SK-N-SH (cell line): ENCODE data around the gene CRYBA2.
A peak's percentile ranks its signal among the peaks of the same experiment; 100 is the strongest.

Source experiments
- CHD2 ChIP-seq: fragments of 150-350 bp; IDR thresholded peaks from 2 replicates; pipeline ENCODE4 v1.6.1; 2018; ENCODE audit warnings: low read length; ENCODE audit not compliant: partially characterized antibody
- ELF1 ChIP-seq: IDR thresholded peaks from 2 replicates; pipeline ENCODE4 v1.4.0; 2012
- EZH2phosphoT487 ChIP-seq: fragments of 200-600 bp; sonication (generic); IDR thresholded peaks from 2 replicates; pipeline ENCODE4 v1.6.1; 2017; ENCODE audit warnings: low read depth, mixed run types, mild to moderate bottlenecking, antibody characterized with exemption, moderate library complexity, borderline replicate concordance
- FOXM1 ChIP-seq: IDR thresholded peaks from 2 replicates; pipeline ENCODE4 v1.4.0; 2012; ENCODE audit warnings: low read depth, mild to moderate bottlenecking
- GABPA ChIP-seq: IDR thresholded peaks from 2 replicates; pipeline ENCODE4 v1.4.0; 2012; ENCODE audit warnings: low read depth, mild to moderate bottlenecking
- GATA2 ChIP-seq: sonication (generic); formaldehyde crosslinking; IDR thresholded peaks from 2 replicates; pipeline ENCODE4 v1.5.0; 2020; ENCODE audit warnings: mild to moderate bottlenecking, missing genetic modification reagents
- NRF1 ChIP-seq: IDR thresholded peaks from 2 replicates; pipeline ENCODE4 v1.6.1; 2012; ENCODE audit warnings: low read depth, mild to moderate bottlenecking, low read length
- POLR2AphosphoS5 ChIP-seq: IDR thresholded peaks from 2 replicates; pipeline ENCODE4 v1.6.1; 2012; ENCODE audit warnings: low read depth, low read length
- TAF1 ChIP-seq: IDR thresholded peaks from 2 replicates; pipeline ENCODE4 v1.6.1; 2012; ENCODE audit warnings: low read depth, mild to moderate bottlenecking, low read length, moderate library complexity, borderline replicate concordance
- YY1 ChIP-seq: IDR thresholded peaks from 2 replicates; pipeline ENCODE4 v1.4.0; 2012; ENCODE audit warnings: low read depth, mild to moderate bottlenecking
- TF ChIP-seq, protein P1 (sequence below): fragments of 200-600 bp; sonication (generic); IDR thresholded peaks from 2 replicates; pipeline ENCODE4 v1.6.1; 2017; ENCODE audit warnings: antibody characterized with exemption, mild to moderate bottlenecking, moderate library complexity
- TF ChIP-seq, protein P2 (sequence below): IDR thresholded peaks from 2 replicates; pipeline ENCODE4; 2012
- TF ChIP-seq, protein P3 (sequence below): IDR thresholded peaks from 2 replicates; pipeline ENCODE4 v1.4.0; 2012; ENCODE audit warnings: low read depth, borderline replicate concordance
- TF ChIP-seq, protein P4 (sequence below): fragments of 150-350 bp; IDR thresholded peaks from 2 replicates; pipeline ENCODE4 v1.6.1; 2016; ENCODE audit warnings: mild to moderate bottlenecking, low read depth, low read length

DNA sequence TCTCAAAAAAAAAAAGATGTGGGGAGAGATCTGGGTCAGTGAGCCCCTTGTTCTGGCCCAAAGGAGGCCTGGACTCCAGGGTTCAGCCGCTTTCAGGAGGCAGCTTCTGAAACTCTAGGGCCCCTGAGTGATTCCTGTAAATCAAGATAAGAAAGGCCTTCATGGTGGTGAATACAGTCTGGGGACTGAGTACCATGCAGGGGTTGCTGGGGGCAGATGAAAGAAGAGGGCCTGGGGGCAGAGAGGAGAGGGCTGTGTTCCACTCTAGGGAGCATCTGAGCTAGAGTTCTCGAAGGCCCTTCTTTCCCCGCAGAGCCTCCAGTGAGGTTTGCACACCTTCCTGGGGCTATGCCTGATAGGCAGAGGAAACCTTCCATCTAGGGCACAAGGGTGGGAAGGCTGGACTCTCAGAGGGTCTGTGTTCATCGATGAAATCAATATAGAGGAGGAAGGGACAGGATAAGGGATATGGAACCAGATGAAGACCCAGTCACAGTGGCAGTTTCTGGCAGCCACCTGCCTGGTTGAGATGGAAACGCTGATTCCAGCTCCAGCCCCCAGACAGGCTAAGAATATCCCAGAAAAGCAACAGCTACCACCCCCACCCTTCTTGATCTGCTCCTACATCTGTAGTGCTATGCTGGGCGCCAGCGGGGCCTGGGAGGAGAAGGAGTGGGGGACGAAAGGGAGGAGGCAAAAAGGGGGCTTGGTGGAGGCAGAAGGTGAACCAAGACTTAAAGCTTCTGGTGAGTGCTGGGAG, 38.5 kb downstream of the CRYBA2 start:
- TF ChIP-seq, protein P1, sequence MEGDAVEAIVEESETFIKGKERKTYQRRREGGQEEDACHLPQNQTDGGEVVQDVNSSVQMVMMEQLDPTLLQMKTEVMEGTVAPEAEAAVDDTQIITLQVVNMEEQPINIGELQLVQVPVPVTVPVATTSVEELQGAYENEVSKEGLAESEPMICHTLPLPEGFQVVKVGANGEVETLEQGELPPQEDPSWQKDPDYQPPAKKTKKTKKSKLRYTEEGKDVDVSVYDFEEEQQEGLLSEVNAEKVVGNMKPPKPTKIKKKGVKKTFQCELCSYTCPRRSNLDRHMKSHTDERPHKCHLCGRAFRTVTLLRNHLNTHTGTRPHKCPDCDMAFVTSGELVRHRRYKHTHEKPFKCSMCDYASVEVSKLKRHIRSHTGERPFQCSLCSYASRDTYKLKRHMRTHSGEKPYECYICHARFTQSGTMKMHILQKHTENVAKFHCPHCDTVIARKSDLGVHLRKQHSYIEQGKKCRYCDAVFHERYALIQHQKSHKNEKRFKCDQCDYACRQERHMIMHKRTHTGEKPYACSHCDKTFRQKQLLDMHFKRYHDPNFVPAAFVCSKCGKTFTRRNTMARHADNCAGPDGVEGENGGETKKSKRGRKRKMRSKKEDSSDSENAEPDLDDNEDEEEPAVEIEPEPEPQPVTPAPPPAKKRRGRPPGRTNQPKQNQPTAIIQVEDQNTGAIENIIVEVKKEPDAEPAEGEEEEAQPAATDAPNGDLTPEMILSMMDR, result no peak
- TF ChIP-seq FOXM1, result no peak
- TF ChIP-seq NRF1, result no peak
- TF ChIP-seq, protein P2, sequence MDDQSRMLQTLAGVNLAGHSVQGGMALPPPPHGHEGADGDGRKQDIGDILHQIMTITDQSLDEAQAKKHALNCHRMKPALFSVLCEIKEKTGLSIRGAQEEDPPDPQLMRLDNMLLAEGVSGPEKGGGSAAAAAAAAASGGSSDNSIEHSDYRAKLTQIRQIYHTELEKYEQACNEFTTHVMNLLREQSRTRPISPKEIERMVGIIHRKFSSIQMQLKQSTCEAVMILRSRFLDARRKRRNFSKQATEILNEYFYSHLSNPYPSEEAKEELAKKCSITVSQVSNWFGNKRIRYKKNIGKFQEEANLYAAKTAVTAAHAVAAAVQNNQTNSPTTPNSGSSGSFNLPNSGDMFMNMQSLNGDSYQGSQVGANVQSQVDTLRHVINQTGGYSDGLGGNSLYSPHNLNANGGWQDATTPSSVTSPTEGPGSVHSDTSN, result no peak
- TF ChIP-seq POLR2AphosphoS5, result no peak
- TF ChIP-seq, protein P3, sequence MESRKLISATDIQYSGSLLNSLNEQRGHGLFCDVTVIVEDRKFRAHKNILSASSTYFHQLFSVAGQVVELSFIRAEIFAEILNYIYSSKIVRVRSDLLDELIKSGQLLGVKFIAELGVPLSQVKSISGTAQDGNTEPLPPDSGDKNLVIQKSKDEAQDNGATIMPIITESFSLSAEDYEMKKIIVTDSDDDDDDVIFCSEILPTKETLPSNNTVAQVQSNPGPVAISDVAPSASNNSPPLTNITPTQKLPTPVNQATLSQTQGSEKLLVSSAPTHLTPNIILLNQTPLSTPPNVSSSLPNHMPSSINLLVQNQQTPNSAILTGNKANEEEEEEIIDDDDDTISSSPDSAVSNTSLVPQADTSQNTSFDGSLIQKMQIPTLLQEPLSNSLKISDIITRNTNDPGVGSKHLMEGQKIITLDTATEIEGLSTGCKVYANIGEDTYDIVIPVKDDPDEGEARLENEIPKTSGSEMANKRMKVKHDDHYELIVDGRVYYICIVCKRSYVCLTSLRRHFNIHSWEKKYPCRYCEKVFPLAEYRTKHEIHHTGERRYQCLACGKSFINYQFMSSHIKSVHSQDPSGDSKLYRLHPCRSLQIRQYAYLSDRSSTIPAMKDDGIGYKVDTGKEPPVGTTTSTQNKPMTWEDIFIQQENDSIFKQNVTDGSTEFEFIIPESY, result no peak
- TF ChIP-seq, protein P4, sequence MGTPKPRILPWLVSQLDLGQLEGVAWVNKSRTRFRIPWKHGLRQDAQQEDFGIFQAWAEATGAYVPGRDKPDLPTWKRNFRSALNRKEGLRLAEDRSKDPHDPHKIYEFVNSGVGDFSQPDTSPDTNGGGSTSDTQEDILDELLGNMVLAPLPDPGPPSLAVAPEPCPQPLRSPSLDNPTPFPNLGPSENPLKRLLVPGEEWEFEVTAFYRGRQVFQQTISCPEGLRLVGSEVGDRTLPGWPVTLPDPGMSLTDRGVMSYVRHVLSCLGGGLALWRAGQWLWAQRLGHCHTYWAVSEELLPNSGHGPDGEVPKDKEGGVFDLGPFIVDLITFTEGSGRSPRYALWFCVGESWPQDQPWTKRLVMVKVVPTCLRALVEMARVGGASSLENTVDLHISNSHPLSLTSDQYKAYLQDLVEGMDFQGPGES, result no peak
- TF ChIP-seq ELF1, result no peak
- TF ChIP-seq CHD2, result no peak
- no peak for TF ChIP-seq TAF1
- TF ChIP-seq GATA2 (CRISPR knock-in tag), result 0 out of 2 replicates have a peak, but pooled peaks have one; percentile 12
- no peak for TF ChIP-seq GABPA
- no peak for TF ChIP-seq EZH2phosphoT487
- no peak for TF ChIP-seq YY1
